HG03139 (cell line): ENCODE data around the gene KCNV2.

Source experiments
- ATAC-seq: cut with Tn5 transposase; IDR thresholded peaks from one replicate; pipeline ENCODE4 v1.9.1; 2021; ENCODE audit not compliant: unreplicated experiment

Gene KCNV2

GRCh38 chr9:2718698-2719033 is 1.4 kb downstream of the KCNV2 start:
- no peak for ATAC-seq

DNA sequence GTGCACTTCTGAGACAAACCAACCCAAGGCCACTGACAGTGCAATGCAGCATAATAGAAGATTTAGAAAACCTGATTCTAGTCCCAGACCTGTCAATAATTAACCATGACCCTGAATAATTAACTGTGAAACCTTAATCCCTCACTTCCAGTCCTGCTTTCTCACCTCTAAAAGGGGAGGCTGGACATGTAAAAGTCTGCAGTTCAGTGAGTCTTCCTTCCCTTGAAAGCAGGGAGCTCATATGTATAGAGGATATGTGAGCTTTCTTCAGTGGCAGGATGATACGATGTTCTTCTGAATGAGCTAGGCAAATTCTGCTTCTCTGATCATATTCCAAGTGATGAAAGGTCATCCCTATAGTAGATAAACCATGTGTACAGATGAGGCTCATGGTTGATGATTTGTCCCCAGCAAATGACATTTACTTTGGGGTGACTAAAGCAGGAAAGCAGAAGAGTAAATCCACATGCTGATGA is 2.9 kb downstream of the KCNV2 start:
- no peak for ATAC-seq

DNA sequence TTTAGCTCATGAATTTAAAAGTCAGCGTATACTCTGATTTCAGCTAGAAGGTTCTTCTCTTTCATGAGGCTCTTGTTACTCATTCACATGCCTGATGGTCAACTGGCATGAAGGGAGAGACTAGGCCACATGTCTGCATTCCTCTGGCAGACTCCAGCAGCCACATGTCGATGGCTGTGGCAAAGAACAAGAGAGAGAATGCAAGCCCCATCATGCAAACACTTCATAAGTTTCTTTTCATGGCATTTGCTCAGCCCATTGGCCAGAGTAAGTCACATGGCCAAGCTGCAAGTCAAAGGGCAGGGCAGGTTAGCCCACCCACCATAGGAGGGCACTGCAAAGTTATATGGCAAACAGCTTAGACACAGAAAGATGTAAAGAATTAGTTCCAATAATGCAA is 5.4 kb downstream of the KCNV2 start:
- ATAC-seq, result no peak

DNA sequence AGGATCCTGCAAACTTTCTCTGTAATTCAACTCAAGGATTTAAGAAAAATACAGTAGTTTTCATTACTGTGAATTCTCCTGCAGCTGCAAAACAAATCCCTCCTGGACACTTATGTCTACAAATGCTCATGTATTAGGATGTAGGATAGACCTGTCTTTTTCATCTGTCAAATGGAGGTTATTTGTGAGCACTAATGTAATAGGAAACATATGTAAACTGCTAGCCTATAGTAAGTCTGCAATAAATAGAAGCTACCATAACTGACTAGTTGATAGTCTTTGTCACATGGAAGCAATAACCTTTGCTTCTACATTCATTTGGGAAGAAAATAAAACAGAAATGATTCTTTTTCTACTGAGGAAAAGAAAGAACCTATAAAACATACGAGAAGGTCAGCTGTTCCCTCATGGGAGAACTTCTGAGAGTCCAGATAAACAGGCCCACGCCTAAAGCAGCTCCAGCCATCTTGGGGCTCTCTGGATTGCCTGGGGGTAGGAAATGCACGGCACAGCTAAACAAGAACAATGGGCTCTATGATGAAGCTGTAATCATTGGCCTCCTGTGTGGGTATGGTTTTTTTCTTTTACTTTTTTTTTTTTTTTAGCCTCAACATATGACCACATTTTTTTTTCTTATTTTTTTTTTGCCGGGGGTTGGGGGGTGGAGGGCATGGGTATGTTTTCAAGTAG is 6.2 kb downstream of the KCNV2 start:
- no peak for ATAC-seq

GRCh38 chr9:2725126-2725525 is 7.8 kb downstream of the KCNV2 start:
- ATAC-seq, result no peak

DNA sequence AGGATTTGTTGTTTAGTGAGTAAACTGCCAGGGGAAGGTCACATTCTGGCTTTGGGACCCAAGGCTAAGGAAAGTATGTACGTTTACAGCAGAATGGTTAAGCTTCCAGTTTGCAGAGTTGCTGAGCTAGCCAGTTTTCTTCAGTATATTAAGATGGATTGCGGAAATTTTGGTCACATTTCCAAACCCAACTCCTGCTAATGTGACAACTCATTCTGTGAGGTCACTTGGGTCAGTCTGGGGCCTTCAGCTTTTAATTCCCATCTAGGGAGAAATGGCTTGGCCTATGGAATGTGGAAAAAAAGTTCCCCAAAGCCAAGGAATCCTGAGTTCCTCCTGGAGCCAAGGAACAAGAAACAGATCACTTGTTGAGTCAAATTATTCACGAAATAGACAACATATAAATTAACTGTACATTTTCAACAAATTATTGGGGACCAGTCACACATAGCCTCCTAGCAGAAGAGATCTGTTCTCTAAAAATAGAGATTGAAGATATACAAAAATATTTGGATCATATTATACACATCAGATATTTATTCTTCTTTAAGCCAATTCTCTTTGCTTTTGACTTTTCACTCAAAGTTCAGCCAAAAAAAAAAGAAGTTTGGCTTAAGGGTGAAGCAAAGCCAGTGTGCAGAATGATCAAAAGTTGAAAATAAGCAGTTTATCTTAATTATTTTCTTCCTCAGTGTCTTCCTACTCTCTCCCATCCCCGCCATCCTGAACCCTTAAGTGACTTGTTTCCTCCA is 8.8 kb downstream of the KCNV2 start:
- ATAC-seq, result no peak

DNA sequence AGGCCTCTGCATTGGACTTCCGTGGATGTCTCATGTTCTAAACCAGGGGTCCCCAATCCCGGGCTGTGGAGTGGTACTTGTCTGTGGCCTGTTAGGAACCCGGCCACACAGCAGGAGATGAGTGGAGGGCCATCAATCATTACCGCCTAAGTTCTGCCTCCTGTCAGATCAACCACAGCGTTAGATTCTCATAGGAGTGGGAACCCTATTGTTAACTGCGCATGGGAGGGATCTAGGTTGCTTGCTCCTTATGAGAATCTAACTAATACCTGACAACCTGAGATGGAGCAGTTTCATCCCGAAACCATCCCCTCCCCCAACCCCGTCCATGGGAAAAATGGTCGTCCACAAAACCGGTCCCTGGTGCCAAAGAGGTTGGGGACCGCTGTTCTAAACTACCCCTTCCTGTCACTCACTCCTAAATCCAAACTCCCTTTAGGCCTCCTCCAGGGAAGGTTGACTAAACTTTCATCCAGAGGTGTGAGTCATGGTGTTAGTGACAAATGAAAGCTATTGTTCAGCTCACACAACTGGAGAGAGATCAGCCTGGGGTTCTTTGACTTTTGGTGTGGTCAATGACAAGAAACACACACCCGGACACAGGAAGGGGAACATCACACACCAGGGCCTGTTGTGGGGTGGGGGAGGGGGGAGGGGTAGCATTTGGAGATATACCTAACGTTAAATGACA is 9.5 kb downstream of the KCNV2 start:
- no peak for ATAC-seq

DNA sequence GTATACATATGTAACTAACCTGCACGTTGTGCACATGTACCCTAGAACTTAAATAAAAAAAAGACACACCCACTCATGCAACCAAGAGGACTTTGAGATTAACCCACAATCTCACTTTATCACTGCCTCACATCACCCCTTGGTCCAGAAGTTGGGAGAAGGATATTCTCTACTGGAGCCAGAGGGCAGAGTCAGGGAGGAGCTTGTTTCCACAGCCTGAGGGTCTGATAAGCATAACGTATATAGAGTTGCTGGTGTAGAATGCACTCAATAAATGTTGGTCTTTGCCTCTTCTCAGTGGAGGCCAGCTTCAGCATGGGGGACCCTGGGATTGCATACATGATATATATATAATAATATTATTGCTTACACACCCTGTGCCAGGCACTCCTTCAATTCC is 10.1 kb downstream of the KCNV2 start:
- ATAC-seq, result no peak

GRCh38 chr9:2727966-2728613 is 10.8 kb downstream of the KCNV2 start:
- peak; percentile 82 for ATAC-seq

GRCh38 chr9:2729003-2729402 is 11.7 kb downstream of the KCNV2 start:
- ATAC-seq, result no peak

- ATAC-seq, result no peak
Observed at GRCh38 chr9:2729721-2730120, 12.4 kb downstream of the KCNV2 start.

- no peak for ATAC-seq
Observed at GRCh38 chr9:2730971-2731370, 13.7 kb downstream of the KCNV2 start.

DNA sequence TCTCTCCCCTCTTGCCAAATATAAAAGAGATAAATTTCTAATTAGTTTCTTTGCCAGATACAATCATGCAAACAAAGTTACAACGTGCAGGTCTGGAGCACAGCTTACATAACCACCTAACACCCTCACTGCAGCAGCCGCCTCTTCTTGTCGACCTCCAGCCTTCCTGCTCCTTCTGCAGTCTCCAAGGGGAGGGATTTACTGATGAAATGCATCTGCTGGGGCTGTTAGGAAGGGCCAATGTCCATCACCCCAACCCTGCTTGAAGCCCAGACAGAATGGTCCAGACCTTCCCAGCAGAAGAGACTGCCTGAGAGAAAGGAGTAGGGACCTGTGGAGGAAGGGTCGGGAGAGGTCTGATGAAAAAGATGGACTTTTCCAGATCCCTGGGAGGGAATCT is 15.2 kb downstream of the KCNV2 start:
- ATAC-seq, result no peak

DNA sequence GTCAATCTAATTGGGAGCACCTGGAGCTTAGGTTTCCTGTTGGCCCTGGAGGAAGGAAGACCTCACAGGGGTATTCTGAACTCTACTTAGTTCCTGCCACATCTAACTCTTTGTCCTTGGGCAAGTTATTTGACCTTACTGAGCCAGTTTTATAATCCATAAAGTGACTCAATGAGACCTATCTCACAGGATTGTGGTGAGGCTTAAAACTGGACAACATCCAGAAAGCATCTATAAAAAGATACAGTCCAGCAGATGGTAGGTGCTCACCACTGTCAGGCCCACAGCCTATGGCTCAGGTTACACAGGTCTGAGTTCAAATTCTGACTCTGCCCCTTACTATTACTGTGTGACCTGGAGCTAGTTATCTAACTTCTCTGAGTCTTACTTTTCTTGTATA is 23.3 kb downstream of the KCNV2 start:
- ATAC-seq, result no peak

DNA sequence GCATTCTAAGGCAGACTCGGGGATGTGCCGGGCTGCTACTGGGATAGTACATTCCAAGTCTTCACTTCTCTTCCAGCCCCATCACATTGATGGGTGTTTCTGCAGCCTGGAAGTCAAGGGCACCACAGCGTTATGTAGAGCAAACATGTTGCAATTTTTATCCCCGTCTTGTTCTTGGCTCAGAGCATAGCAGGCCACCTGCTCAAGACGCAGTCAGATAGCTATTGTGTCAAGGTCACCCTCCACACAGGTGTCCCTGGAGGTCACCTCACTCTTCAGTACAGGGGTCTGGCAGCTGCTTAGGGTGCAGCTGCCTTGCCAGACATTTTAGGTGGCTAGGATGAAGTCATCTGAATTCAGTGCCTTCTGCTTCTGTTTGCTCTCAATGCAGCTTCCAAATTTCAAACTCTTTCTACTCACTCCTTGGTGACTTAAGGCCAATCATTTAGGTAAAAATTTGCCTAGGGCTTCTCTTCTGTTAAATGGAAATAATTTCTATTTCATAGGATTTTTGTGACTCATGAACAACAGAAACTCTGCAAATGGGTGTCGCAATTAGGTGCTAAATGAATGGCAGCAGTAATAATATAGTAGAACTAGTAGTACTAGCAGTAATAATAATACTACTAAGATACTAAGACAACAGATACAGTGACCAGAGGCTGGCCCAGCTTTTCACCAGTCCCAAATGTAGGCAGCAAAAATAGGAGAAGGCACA is 24.3 kb downstream of the KCNV2 start:
- no peak for ATAC-seq

GRCh38 chr9:2742214-2742613 is 24.9 kb downstream of the KCNV2 start:
- ATAC-seq, result no peak

GRCh38 chr9:2743937-2744529 is 26.7 kb downstream of the KCNV2 start:
- ATAC-seq, result no peak

GRCh38 chr9:2745560-2746380 is 28.5 kb downstream of the KCNV2 start:
- no peak for ATAC-seq

DNA sequence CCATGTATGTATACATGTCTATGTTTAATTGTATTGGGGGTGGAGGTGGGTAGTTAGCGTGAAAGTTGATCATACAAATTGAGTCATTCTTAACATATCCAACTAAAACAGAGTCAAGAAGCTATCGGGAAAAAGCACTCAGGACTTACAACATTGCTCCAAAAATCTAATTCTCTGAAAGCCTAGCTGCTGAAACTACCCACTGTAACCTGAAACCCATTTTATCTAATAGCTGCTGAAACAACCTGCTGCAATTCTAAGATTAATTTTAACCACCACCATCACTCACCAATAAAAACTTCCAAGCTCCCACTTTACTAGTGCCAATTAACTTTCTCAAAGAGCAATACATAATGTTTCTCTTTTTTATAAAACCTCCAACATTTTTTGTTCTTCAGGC is 32.2 kb downstream of the KCNV2 start:
- ATAC-seq, result no peak

GRCh38 chr9:2755285-2755684 is 38.0 kb downstream of the KCNV2 start:
- ATAC-seq, result no peak
